ENCODE measurements around the gene GBE1.
A peak's percentile ranks its signal among the peaks of the same experiment; 100 is the strongest.

GBE1 gene

GRCh38 chr3:81742581-81742980 is 18.9 kb downstream of the GBE1 start:
- no peak for TF ChIP-seq CTCF (conservative IDR thresholded peaks at IDR 0.05; ENCODE audit: low read depth)
- CTCF ChIA-PET = no interaction called here
- H3K27ac ChIP-seq = no peak overlapping the region
- POLR2A ChIA-PET (ENCODE audit: low non-redundant PET) = no interaction called here
- no peak for DNase-seq (ENCODE audit: low spot score)

GRCh38 chr3:81741216-81741615 is 20.2 kb downstream of the GBE1 start:
- POLR2A ChIA-PET (ENCODE audit: low non-redundant PET) = no interaction called here
- no peak overlapping the region for H3K27ac ChIP-seq
- no peak for TF ChIP-seq CTCF (conservative IDR thresholded peaks at IDR 0.05; ENCODE audit: low read depth)
- DNase-seq (ENCODE audit: low spot score) = no peak
- CTCF ChIA-PET = no interaction called here

DNA sequence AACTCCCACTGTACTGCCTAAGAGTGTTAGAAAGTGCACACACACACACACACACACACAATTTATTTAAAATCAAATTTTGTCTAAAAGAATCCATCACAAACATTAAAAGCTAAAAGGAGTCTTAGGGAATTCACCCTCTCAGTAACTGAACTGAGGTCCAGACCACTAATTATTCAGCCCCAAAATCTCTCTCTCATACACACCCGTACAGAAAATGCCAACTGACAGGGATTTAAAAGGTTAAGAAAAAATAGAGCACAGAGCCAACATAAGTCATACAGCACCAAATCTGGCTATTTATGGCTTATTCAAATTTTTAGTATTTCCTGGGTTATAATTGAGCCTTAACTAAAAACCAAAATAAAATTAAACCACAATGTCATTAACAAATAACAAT is 20.7 kb downstream of the GBE1 start:
- TF ChIP-seq CTCF (conservative IDR thresholded peaks at IDR 0.05; ENCODE audit: low read depth) = no peak
- no peak for DNase-seq (ENCODE audit: low spot score)
- ChIA-PET CTCF (no interaction called here), POLR2A (ENCODE audit: low non-redundant PET) (no interaction called here)
- H3K27ac ChIP-seq = no peak overlapping the region

- no peak for DNase-seq (ENCODE audit: low spot score)
- CTCF ChIA-PET = no interaction called here
- no peak for TF ChIP-seq CTCF (conservative IDR thresholded peaks at IDR 0.05; ENCODE audit: low read depth)
- no peak overlapping the region for H3K27ac ChIP-seq
- POLR2A ChIA-PET (ENCODE audit: low non-redundant PET) = no interaction called here
Observed at GRCh38 chr3:81735334-81735733, 26.1 kb downstream of the GBE1 start.

DNA sequence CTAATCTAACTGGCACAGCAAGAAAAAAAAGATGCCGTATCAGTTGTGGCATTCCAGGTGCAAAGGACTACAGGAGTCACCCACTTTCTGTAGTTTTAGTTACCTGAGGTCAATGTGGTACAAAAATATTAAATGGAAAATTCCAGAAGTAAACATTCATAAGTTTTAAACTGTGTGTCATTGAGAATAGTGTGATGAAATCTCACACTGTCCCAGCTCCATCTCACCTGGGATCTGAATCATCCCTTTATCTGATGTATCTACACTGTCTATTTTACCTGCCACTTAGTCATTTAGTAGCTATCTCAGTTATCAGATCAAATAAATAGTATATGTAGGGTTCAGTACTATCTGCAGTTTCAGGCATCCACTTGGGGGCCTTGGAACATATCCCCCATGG is 26.7 kb downstream of the GBE1 start:
- H3K27ac ChIP-seq = no peak overlapping the region
- ChIA-PET POLR2A (ENCODE audit: low non-redundant PET) (no interaction called here), CTCF (no interaction called here)
- TF ChIP-seq CTCF (conservative IDR thresholded peaks at IDR 0.05; ENCODE audit: low read depth) = no peak
- peak; percentile 12 for DNase-seq (ENCODE audit: low spot score)

DNA sequence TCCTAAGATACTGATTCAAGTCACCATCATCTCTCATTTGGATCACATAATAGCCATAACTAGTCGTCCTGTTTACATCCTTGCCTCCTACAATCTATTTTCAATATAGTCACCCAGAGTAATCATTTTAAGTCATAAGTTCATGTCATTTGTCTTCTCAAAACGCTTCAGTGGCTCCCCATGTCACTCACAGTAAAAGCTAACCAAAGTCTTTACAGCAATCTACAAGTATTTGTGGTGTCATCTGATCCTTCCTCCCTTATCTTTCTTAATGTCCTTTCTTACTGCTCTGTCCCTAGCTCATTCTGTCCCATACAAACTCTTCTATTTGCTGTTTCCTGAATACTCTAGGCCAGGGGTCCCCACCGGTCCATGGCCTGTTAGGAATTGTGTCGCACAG is 28.8 kb downstream of the GBE1 start:
- no peak overlapping the region for H3K27ac ChIP-seq
- TF ChIP-seq CTCF (conservative IDR thresholded peaks at IDR 0.05; ENCODE audit: low read depth) = no peak
- ChIA-PET POLR2A (ENCODE audit: low non-redundant PET) (no interaction called here), CTCF (no interaction called here)
- DNase-seq (ENCODE audit: low spot score) = no peak

Measured in RWPE1 (cell line).